ENCODE data around the gene UPK3BL1. TPM values are rescaled to one million over a fixed set of nuclear protein-coding genes. Genes with fewer than 3 reads are reported as not detected.
"Not testable (repeated sequence)": the region's sequence is repeated elsewhere in the genome, so short reads cannot be mapped to it uniquely, and the experiment has no call there.

The UPK3BL1 gene
- total and polyA plus RNA-seq, 2 of the 4 experiments (the other 2 are of a cell fraction), result 1.6 to 21.1 TPM

DNA sequence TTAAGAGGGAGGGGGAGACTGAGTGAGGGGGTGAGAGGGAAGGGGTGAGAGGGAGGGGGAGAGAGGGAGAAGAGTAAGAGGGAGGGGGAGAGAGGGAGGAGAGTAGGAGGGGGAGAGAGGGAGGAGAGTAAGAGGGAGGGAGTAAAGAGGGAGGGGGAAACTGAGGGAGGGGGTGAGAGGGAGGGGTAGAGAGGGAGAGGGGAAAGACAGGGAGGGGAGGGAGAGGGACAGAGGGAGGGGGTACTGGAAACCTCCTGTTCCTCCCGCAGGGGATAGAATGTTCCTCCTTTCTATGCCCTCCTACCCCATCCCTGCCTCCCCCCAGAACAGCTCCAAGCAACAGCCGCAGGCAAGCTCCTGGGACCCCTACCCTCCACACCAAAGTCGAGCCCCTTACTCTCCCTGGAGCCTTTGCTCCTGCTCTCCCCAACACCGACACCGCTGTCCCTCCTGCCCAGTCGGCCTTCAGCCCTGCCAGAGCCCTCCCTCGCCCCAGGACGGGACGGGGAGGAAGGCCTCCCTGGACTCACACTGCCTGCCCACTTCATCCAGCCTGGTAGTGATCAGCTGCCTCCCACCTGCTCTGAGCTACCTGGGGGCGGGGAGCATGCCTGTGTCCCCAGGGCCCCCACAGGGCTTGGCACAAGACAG lies 30.8 kb downstream of the UPK3BL1 start:
- H3K36me3 ChIP-seq (ENCODE audit: control insufficient read depth, insufficient read depth, low read length); H3K4me3 ChIP-seq (ENCODE audit: insufficient read depth, low read depth, low read length); H3K4me1 ChIP-seq (ENCODE audit: control insufficient read depth, insufficient read depth, low read length); H4K20me1 ChIP-seq (ENCODE audit: insufficient read depth, low read length); intact Hi-C loops (cut with micrococcal nuclease); H3K79me1 ChIP-seq (ENCODE audit: low read depth in 1 of 2, low read length in 2 of 2); H3K27me3 ChIP-seq (ENCODE audit: control insufficient read depth, insufficient read depth, low read length); dilution Hi-C loops (cut with HindIII; ENCODE audit: low sequenced_read_pairs, unreplicated experiment); H3K9ac ChIP-seq (ENCODE audit: low read depth, low read length); H3K9me3 ChIP-seq (ENCODE audit: control insufficient read depth, insufficient read depth, low read length); H2AFZ ChIP-seq (replicated peaks; ENCODE audit: low read length, poor library complexity); H2AK9ac ChIP-seq (replicated peaks; ENCODE audit: low read depth, low read length, poor library complexity); H3K18ac ChIP-seq (ENCODE audit: low read depth, low read length); H2BK20ac ChIP-seq (ENCODE audit: low read depth, low read length); H3K9me1 ChIP-seq (ENCODE audit: insufficient read depth, low read length); POLR2A ChIA-PET (ENCODE audit: unreplicated experiment); H3K56ac ChIP-seq (ENCODE audit: extremely low read depth, insufficient read depth, low read length); in situ Hi-C loops (cut with MboI; ENCODE audit: low sequenced_read_pairs); BruUV-seq (replicated peaks); H3K27ac ChIP-seq (ENCODE audit: insufficient read depth, low read length); ATAC-seq (ENCODE audit: low read depth); CTCF ChIA-PET; H2BK15ac ChIP-seq (ENCODE audit: low read depth, low read length): not testable (repeated sequence)
- Histone ChIP-seq H4K8ac (ENCODE audit: low read depth in 2 of 2, low read length in 2 of 2) (peak overlapping the region in 1 of 2 experiments; percentile 74; a peak in 1 of 4 replicates), H2BK120ac (ENCODE audit: low read depth, low read length) (peak overlapping the region; percentile 61; the same call in 1 of the 2 replicates), H2BK5ac (ENCODE audit: low read depth, low read length, poor library complexity, severe bottlenecking) (peak overlapping the region; percentile 49), H2AK5ac (ENCODE audit: low read depth, low read length) (peak overlapping the region; percentile 83), H4K91ac (ENCODE audit: insufficient read depth, low read depth, low read length) (peak overlapping the region; percentile 76; the same call in 1 of the 2 replicates), H4K5ac (ENCODE audit: low read depth, low read length) (0 out of 2 replicates have a peak overlapping the region, but pooled peaks have one; percentile 9), H3K23ac (ENCODE audit: low read depth, low read length) (peak overlapping the region; percentile 29; the same call in 1 of the 2 replicates), H3K14ac (replicated peaks; ENCODE audit: low read depth, low read length) (0 out of 2 replicates have a peak overlapping the region, but pooled peaks have one; percentile 82), H3K4ac (ENCODE audit: low read depth, low read length) (peak overlapping the region; percentile 91), H3K4me2 (ENCODE audit: low read depth, low read length) (peak overlapping the region; percentile 55)
- DNase-seq, result peak; percentile 0
- 0% methylated on average over 1 of the region's 10 CpGs; no CpG with 5 or more reads in 1 of the 2 experiments for WGBS, 2 experiments (ENCODE audit: extremely low coverage in 2 of 2, insufficient read length in 1 of 2)

DNA sequence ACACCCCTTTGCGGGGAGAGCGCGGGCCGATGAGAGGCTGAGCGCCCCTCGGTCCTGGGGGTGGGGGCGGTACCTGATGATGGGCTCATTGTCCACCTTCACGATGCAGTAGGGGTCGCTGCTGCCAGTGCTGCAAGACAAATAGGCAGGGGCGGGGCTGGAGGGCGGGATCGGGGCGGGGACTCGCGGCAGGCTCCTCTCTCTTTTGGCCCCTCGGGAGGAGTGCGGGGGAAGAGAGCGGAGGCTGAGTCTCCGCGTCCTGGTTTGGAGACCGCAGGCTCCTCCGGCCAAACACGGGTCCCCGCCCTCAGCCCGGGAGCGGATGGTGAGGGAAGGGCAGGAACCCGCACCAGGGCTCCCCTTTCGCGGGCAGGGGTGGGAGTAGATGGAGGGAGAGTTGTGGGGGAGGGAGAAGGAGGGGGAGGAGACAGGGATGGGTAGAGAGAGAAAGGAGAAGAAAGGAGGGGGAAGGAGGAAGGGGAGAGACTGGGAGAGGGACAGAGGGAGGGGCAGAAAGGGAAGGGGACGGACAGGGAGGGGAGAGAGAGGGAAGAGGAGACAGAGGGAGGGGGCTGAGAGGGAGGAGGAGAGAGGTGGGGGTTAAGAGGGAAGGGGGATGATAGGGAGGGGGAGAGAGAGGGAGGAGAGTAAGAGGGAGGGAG lies 31.4 kb downstream of the UPK3BL1 start:
- H3K14ac ChIP-seq (replicated peaks; ENCODE audit: low read depth, low read length); CTCF ChIA-PET; H3K9me1 ChIP-seq (ENCODE audit: insufficient read depth, low read length); H3K23ac ChIP-seq (ENCODE audit: low read depth, low read length); H3K27me3 ChIP-seq (ENCODE audit: control insufficient read depth, insufficient read depth, low read length); H2AK9ac ChIP-seq (replicated peaks; ENCODE audit: low read depth, low read length, poor library complexity); H2BK120ac ChIP-seq (ENCODE audit: low read depth, low read length); H3K4me3 ChIP-seq (ENCODE audit: insufficient read depth, low read depth, low read length); BruUV-seq (replicated peaks); H3K4me2 ChIP-seq (ENCODE audit: low read depth, low read length); intact Hi-C loops (cut with micrococcal nuclease); in situ Hi-C loops (cut with MboI; ENCODE audit: low sequenced_read_pairs); H3K27ac ChIP-seq (ENCODE audit: insufficient read depth, low read length); H4K5ac ChIP-seq (ENCODE audit: low read depth, low read length); H2BK15ac ChIP-seq (ENCODE audit: low read depth, low read length); H3K18ac ChIP-seq (ENCODE audit: low read depth, low read length); H3K79me1 ChIP-seq (ENCODE audit: low read depth in 1 of 2, low read length in 2 of 2); dilution Hi-C loops (cut with HindIII; ENCODE audit: low sequenced_read_pairs, unreplicated experiment); H4K91ac ChIP-seq (ENCODE audit: insufficient read depth, low read depth, low read length); DNase-seq; H3K56ac ChIP-seq (ENCODE audit: extremely low read depth, insufficient read depth, low read length); H3K4ac ChIP-seq (ENCODE audit: low read depth, low read length); H4K8ac ChIP-seq (ENCODE audit: low read depth in 2 of 2, low read length in 2 of 2); H3K36me3 ChIP-seq (ENCODE audit: control insufficient read depth, insufficient read depth, low read length); H2AK5ac ChIP-seq (ENCODE audit: low read depth, low read length); H2AFZ ChIP-seq (replicated peaks; ENCODE audit: low read length, poor library complexity); H3K9me3 ChIP-seq (ENCODE audit: control insufficient read depth, insufficient read depth, low read length); H2BK20ac ChIP-seq (ENCODE audit: low read depth, low read length); H3K9ac ChIP-seq (ENCODE audit: low read depth, low read length); H4K20me1 ChIP-seq (ENCODE audit: insufficient read depth, low read length); H3K4me1 ChIP-seq (ENCODE audit: control insufficient read depth, insufficient read depth, low read length); POLR2A ChIA-PET (ENCODE audit: unreplicated experiment); H2BK5ac ChIP-seq (ENCODE audit: low read depth, low read length, poor library complexity, severe bottlenecking): not testable (repeated sequence)
- no CpG with 5 or more reads among the region's 30 CpGs for WGBS, 2 experiments (ENCODE audit: extremely low coverage in 2 of 2, insufficient read length in 1 of 2)
- peak; percentile 84 for ATAC-seq (ENCODE audit: low read depth)

All from IMR-90 (cell line).